ENCODE data around the gene ARMS2. TPM values are rescaled to one million over a fixed set of nuclear protein-coding genes. Genes with fewer than 3 reads are reported as not detected.

Gene ARMS2
- total and polyA plus RNA-seq, 2 experiments from 2014 or later, result not detected

GRCh38 chr10:122499012-122499411, 44.6 kb downstream of the ARMS2 start:
- no peak overlapping the region for H3K4me2 ChIP-seq
- TF ChIP-seq EZH2phosphoT487 (IDR thresholded peaks at IDR 0.05; ENCODE audit: low read depth, severe bottlenecking, unreplicated experiment) (no peak), EZH2 (IDR thresholded peaks at IDR 0.05; ENCODE audit: borderline replicate concordance) (no peak)
- TF ChIP-seq, protein P1, sequence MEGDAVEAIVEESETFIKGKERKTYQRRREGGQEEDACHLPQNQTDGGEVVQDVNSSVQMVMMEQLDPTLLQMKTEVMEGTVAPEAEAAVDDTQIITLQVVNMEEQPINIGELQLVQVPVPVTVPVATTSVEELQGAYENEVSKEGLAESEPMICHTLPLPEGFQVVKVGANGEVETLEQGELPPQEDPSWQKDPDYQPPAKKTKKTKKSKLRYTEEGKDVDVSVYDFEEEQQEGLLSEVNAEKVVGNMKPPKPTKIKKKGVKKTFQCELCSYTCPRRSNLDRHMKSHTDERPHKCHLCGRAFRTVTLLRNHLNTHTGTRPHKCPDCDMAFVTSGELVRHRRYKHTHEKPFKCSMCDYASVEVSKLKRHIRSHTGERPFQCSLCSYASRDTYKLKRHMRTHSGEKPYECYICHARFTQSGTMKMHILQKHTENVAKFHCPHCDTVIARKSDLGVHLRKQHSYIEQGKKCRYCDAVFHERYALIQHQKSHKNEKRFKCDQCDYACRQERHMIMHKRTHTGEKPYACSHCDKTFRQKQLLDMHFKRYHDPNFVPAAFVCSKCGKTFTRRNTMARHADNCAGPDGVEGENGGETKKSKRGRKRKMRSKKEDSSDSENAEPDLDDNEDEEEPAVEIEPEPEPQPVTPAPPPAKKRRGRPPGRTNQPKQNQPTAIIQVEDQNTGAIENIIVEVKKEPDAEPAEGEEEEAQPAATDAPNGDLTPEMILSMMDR (IDR thresholded peaks at IDR 0.05; ENCODE audit: poor library complexity), result no peak
- peaks cover 13% of the 10 kb centered on the region for H3K4me1 ChIP-seq (ENCODE audit: insufficient read depth)
- no peaks in the 10 kb centered on the region for H3K36me3 ChIP-seq (replicated peaks; ENCODE audit: insufficient read depth, low read depth)
- WGBS (ENCODE audit: low lambda C conversion rate, missing lambda C conversion rate), result 80% methylated on average over 8 of the region's 8 CpGs
- no peaks in the 10 kb centered on the region for H3K9me3 ChIP-seq (ENCODE audit: low read depth)
- no peak overlapping the region for H2AFZ ChIP-seq
- no peaks in the 10 kb centered on the region for H3K79me2 ChIP-seq
- no peaks in the 10 kb centered on the region for H3K9me2 ChIP-seq (replicated peaks; ENCODE audit: insufficient read depth)
- H3K27ac ChIP-seq, result no peak overlapping the region
- no peak overlapping the region for H3K4me3 ChIP-seq
- DNase-seq (ENCODE audit: low spot score), result no peak
- no peaks in the 10 kb centered on the region for H3K27me3 ChIP-seq
- no peaks in the 10 kb centered on the region for H4K20me1 ChIP-seq (ENCODE audit: insufficient read depth, poor library complexity, severe bottlenecking)

DNA sequence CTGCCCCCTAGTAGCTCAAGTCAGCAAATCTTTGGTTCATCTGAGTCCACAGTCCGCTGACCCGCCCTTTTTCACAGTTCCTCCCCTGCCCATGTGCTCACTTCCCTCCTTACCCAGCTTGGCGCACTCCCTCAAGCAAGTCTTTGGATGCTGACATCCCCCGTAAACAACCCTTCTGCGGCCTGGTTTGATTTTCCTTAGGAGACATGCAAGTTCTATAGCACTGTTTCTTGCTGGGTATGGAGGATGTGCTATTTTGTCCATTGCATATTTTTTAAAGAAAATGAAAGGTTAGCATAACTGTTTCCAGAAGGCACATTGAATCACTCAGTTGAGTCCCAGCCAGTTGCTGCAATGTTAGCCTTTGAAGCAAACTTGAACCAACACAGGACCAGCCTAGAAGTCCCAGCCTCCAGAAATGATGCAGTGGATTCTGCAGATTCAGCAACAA, 45.1 kb downstream of the ARMS2 start:
- Histone ChIP-seq H3K27ac (no peak overlapping the region), H3K4me1 (ENCODE audit: insufficient read depth) (peaks cover 13% of the 10 kb centered on the region), H3K9me3 (ENCODE audit: low read depth) (no peaks in the 10 kb centered on the region), H3K27me3 (no peaks in the 10 kb centered on the region), H3K9me2 (replicated peaks; ENCODE audit: insufficient read depth) (no peaks in the 10 kb centered on the region), H3K4me3 (no peak overlapping the region), H2AFZ (no peak overlapping the region), H4K20me1 (ENCODE audit: insufficient read depth, poor library complexity, severe bottlenecking) (no peaks in the 10 kb centered on the region), H3K36me3 (replicated peaks; ENCODE audit: insufficient read depth, low read depth) (no peaks in the 10 kb centered on the region), H3K79me2 (no peaks in the 10 kb centered on the region), H3K4me2 (no peak overlapping the region)
- no peak for DNase-seq (ENCODE audit: low spot score)
- no peak for TF ChIP-seq EZH2phosphoT487 (IDR thresholded peaks at IDR 0.05; ENCODE audit: low read depth, severe bottlenecking, unreplicated experiment)
- TF ChIP-seq, protein P1 (IDR thresholded peaks at IDR 0.05; ENCODE audit: poor library complexity), result no peak
- no peak for TF ChIP-seq EZH2 (IDR thresholded peaks at IDR 0.05; ENCODE audit: borderline replicate concordance)
- 58% methylated on average over 5 of the region's 5 CpGs for WGBS (ENCODE audit: low lambda C conversion rate, missing lambda C conversion rate)

- no peaks in the 10 kb centered on the region for H4K20me1 ChIP-seq (ENCODE audit: insufficient read depth, poor library complexity, severe bottlenecking)
- no peaks in the 10 kb centered on the region for H3K9me3 ChIP-seq (ENCODE audit: low read depth)
- H2AFZ ChIP-seq, result no peak overlapping the region
- no peak overlapping the region for H3K4me2 ChIP-seq
- no peaks in the 10 kb centered on the region for H3K79me2 ChIP-seq
- no peak for TF ChIP-seq EZH2phosphoT487 (IDR thresholded peaks at IDR 0.05; ENCODE audit: low read depth, severe bottlenecking, unreplicated experiment)
- TF ChIP-seq EZH2 (IDR thresholded peaks at IDR 0.05; ENCODE audit: borderline replicate concordance), result no peak
- TF ChIP-seq, protein P1 (IDR thresholded peaks at IDR 0.05; ENCODE audit: poor library complexity), result no peak
- no peaks in the 10 kb centered on the region for H3K27me3 ChIP-seq
- H3K27ac ChIP-seq, result no peak overlapping the region
- no peaks in the 10 kb centered on the region for H3K9me2 ChIP-seq (replicated peaks; ENCODE audit: insufficient read depth)
- no peaks in the 10 kb centered on the region for H3K36me3 ChIP-seq (replicated peaks; ENCODE audit: insufficient read depth, low read depth)
- WGBS (ENCODE audit: low lambda C conversion rate, missing lambda C conversion rate), result 69% methylated on average over 5 of the region's 5 CpGs
- no peak overlapping the region for H3K4me3 ChIP-seq
- H3K4me1 ChIP-seq (ENCODE audit: insufficient read depth), result peaks cover 13% of the 10 kb centered on the region
- no peak for DNase-seq (ENCODE audit: low spot score)
Observed at GRCh38 chr10:122500194-122500593, 45.7 kb downstream of the ARMS2 start.

DNA sequence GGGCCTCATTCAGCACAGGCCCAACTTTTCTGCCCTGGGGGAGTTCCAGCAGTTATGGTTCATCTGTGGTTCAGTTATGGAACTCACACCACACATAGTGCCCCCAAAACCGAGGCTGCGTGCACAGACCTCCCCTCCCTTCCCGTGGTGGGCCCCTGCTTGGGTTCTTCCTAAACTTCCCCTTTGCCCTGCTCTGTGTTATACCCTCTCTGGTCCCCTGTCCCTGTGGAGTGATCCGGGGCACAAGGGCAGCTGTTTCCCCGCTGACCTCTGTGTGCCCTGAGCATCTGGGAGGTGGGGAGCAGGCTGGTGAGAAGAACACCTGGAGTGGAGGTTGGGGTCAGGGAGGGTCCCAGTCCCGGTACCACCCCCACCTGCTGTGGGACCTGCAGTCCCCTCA, 46.3 kb downstream of the ARMS2 start:
- H3K4me1 ChIP-seq (ENCODE audit: insufficient read depth), result peaks cover 13% of the 10 kb centered on the region
- DNase-seq (ENCODE audit: low spot score), result no peak
- no peak overlapping the region for H2AFZ ChIP-seq
- H3K36me3 ChIP-seq (replicated peaks; ENCODE audit: insufficient read depth, low read depth), result no peaks in the 10 kb centered on the region
- no peaks in the 10 kb centered on the region for H4K20me1 ChIP-seq (ENCODE audit: insufficient read depth, poor library complexity, severe bottlenecking)
- no peaks in the 10 kb centered on the region for H3K9me3 ChIP-seq (ENCODE audit: low read depth)
- TF ChIP-seq EZH2 (IDR thresholded peaks at IDR 0.05; ENCODE audit: borderline replicate concordance) (no peak), EZH2phosphoT487 (IDR thresholded peaks at IDR 0.05; ENCODE audit: low read depth, severe bottlenecking, unreplicated experiment) (no peak)
- TF ChIP-seq, protein P1 (IDR thresholded peaks at IDR 0.05; ENCODE audit: poor library complexity), result no peak
- H3K27ac ChIP-seq, result no peak overlapping the region
- H3K4me3 ChIP-seq, result no peak overlapping the region
- H3K4me2 ChIP-seq, result no peak overlapping the region
- H3K9me2 ChIP-seq (replicated peaks; ENCODE audit: insufficient read depth), result no peaks in the 10 kb centered on the region
- H3K79me2 ChIP-seq, result no peaks in the 10 kb centered on the region
- no peaks in the 10 kb centered on the region for H3K27me3 ChIP-seq
- WGBS (ENCODE audit: low lambda C conversion rate, missing lambda C conversion rate), result 93% methylated on average over 6 of the region's 6 CpGs

Data from hepatocyte (in vitro differentiated cells).